ENCODE measurements around the gene CAPN10.
"Not testable (repeated sequence)": the region's sequence is repeated elsewhere in the genome, so short reads cannot be mapped to it uniquely, and the experiment has no call there.

The CAPN10 gene

GRCh38 chr2:240604291-240604938 lies 17.9 kb downstream of the CAPN10 start:
- no peak for DNase-seq

- DNase-seq, result no peak
Measured at GRCh38 chr2:240604939-240605716, 18.6 kb downstream of the CAPN10 start.

GRCh38 chr2:240605867-240606743 lies 19.6 kb downstream of the CAPN10 start:
- no peak for DNase-seq

GRCh38 chr2:240611601-240612210 lies 25.2 kb downstream of the CAPN10 start:
- no peak for DNase-seq

GRCh38 chr2:240613781-240614180 lies 27.2 kb downstream of the CAPN10 start:
- no peak for DNase-seq

- no peak for DNase-seq
Measured at GRCh38 chr2:240614391-240614790, 27.9 kb downstream of the CAPN10 start.

GRCh38 chr2:240615396-240615795 lies 28.9 kb downstream of the CAPN10 start:
- DNase-seq, result no peak

- no peak for DNase-seq
Measured at GRCh38 chr2:240615820-240616547, 29.4 kb downstream of the CAPN10 start.

- not testable (repeated sequence) for DNase-seq
Measured at GRCh38 chr2:240616860-240617666, 30.5 kb downstream of the CAPN10 start.

GRCh38 chr2:240618776-240619175 lies 32.2 kb downstream of the CAPN10 start:
- no peak for DNase-seq

GRCh38 chr2:240619506-240620148 lies 33.1 kb downstream of the CAPN10 start:
- DNase-seq, result no peak

GRCh38 chr2:240620149-240620731 lies 33.7 kb downstream of the CAPN10 start:
- no peak for DNase-seq

GRCh38 chr2:240620859-240621258 lies 34.3 kb downstream of the CAPN10 start:
- no peak for DNase-seq

- DNase-seq, result no peak
Measured at GRCh38 chr2:240622060-240622411, 35.5 kb downstream of the CAPN10 start.

- no peak for DNase-seq
Measured at GRCh38 chr2:240622531-240623235, 36.1 kb downstream of the CAPN10 start.

- DNase-seq, result no peak
Measured at GRCh38 chr2:240623531-240624010, 37.0 kb downstream of the CAPN10 start.

GRCh38 chr2:240624011-240624949 lies 37.7 kb downstream of the CAPN10 start:
- no peak for DNase-seq

- DNase-seq, result peak; percentile 66 to 72
Measured at GRCh38 chr2:240624950-240625621, 38.6 kb downstream of the CAPN10 start, which contains the start of gene GPR35. Gene GPR35, plus strand, starts transcription at chr2:240625480. Its CDS starts 4,473 bp downstream, at chr2:240629953.
